Trophoblast cell (in vitro differentiated cells and primary cell): ENCODE data around the gene EMILIN1.

Experiments
- DNase-seq, 2 donors: peaks; one replicate each; pipeline ENCODE4 v3.0.0-alpha.2; 2016
- H2AFZ ChIP-seq: 2 replicates; pipeline ENCODE4 v1.6.1; 2013; ENCODE audit warnings: low read length, moderate library complexity, mild to moderate bottlenecking; ENCODE audit not compliant: insufficient read depth, poor library complexity
- H2AK5ac ChIP-seq: 2 replicates; pipeline ENCODE4 v1.6.1; 2013; ENCODE audit warnings: mild to moderate bottlenecking, low read length
- H2BK120ac ChIP-seq: 2 replicates; pipeline ENCODE4 v1.6.1; 2013; ENCODE audit warnings: low read length, mild to moderate bottlenecking, moderate library complexity; ENCODE audit not compliant: insufficient read depth, poor library complexity
- H2BK12ac ChIP-seq: 2 replicates; pipeline ENCODE4 v1.6.1; 2013; ENCODE audit warnings: mild to moderate bottlenecking, low read length, moderate library complexity
- H2BK5ac ChIP-seq: 2 replicates; pipeline ENCODE4 v1.6.1; 2013; ENCODE audit warnings: low read length, low read depth, moderate library complexity, mild to moderate bottlenecking; ENCODE audit not compliant: poor library complexity
- H3K14ac ChIP-seq: 2 replicates; pipeline ENCODE4 v1.6.1; 2013; ENCODE audit warnings: mild to moderate bottlenecking, low read length
- H3K18ac ChIP-seq: 2 replicates; pipeline ENCODE4 v1.6.1; 2013; ENCODE audit warnings: mild to moderate bottlenecking, low read length
- H3K23ac ChIP-seq: 2 replicates; pipeline ENCODE4 v1.6.1; 2013; ENCODE audit warnings: low read length
- H3K27ac ChIP-seq: 2 replicates; pipeline ENCODE4 v1.5.1; 2013; ENCODE audit warnings: low read depth, mild to moderate bottlenecking, inconsistent platforms, low read length, moderate library complexity
- H3K27me3 ChIP-seq: 2 replicates; pipeline ENCODE4 v1.6.1; 2013; ENCODE audit warnings: inconsistent platforms, mild to moderate bottlenecking, low read length, moderate library complexity; ENCODE audit not compliant: insufficient read depth
- H3K36me3 ChIP-seq, 2 experiments: 1 replicate in 1 of 2; 2 replicates in 1 of 2; pipeline ENCODE4 v1.6.1; 2013; ENCODE audit warnings: low read length in 2 of 2, mild to moderate bottlenecking in 2 of 2, moderate library complexity in 1 of 2; ENCODE audit not compliant: insufficient read depth in 2 of 2, control insufficient read depth in 1 of 2
- H3K4ac ChIP-seq: 2 replicates; pipeline ENCODE4 v1.6.1; 2013; ENCODE audit warnings: low read depth, mild to moderate bottlenecking, low read length, moderate library complexity
- H3K4me1 ChIP-seq, 2 experiments: 1 replicate in 1 of 2; 2 replicates in 1 of 2; pipeline ENCODE4 v1.6.1; 2013; ENCODE audit warnings: low read length in 2 of 2, mild to moderate bottlenecking in 2 of 2, moderate library complexity in 1 of 2; ENCODE audit not compliant: insufficient read depth in 2 of 2, control insufficient read depth in 1 of 2
- H3K4me2 ChIP-seq: 2 replicates; pipeline ENCODE4 v1.6.1; 2013; ENCODE audit warnings: inconsistent platforms, mild to moderate bottlenecking, low read length, moderate library complexity
- H3K4me3 ChIP-seq: 2 replicates; pipeline ENCODE4 v1.5.1; 2013; ENCODE audit warnings: mild to moderate bottlenecking, low read depth, low read length, inconsistent platforms
- H3K79me1 ChIP-seq: one replicate; pipeline ENCODE4 v1.6.1; 2013; ENCODE audit warnings: low read length
- H3K79me2 ChIP-seq: 2 replicates; pipeline ENCODE4 v1.6.1; 2013; ENCODE audit warnings: low read length, mild to moderate bottlenecking; ENCODE audit not compliant: control insufficient read depth, insufficient read depth, poor library complexity
- H3K9ac ChIP-seq: 2 replicates; pipeline ENCODE4 v1.6.1; 2013; ENCODE audit warnings: mild to moderate bottlenecking, low read length
- H3K9me3 ChIP-seq: 2 replicates; pipeline ENCODE4 v1.6.1; 2013; ENCODE audit warnings: low read depth, mild to moderate bottlenecking, control low read depth, inconsistent platforms, low read length; ENCODE audit not compliant: insufficient read depth
- H4K12ac ChIP-seq: 2 replicates; pipeline ENCODE4 v1.6.1; 2013; ENCODE audit warnings: low read depth, mild to moderate bottlenecking, low read length, moderate library complexity
- H4K8ac ChIP-seq: 2 replicates; pipeline ENCODE4 v1.6.1; 2013; ENCODE audit warnings: low read depth, mild to moderate bottlenecking, low read length, moderate library complexity
- H4K91ac ChIP-seq: one replicate; pipeline ENCODE4 v1.6.1; 2013; ENCODE audit warnings: low read depth, mild to moderate bottlenecking, low read length, moderate library complexity
- WGBS: extraction: QIAGEN DNeasy Blood & Tissue Kit; methylation state at CpG from one replicate; pipeline ENCODE4 v1.1.7; 2013; ENCODE audit warnings: missing lambda C conversion rate; ENCODE audit not compliant: insufficient read length, insufficient coverage; ENCODE audit errors: extremely low coverage; 5-methylcytosine and 5-hydroxymethylcytosine counted together

EMILIN1 gene

GRCh38 chr2:27040282-27040681, 38.1 kb upstream of the EMILIN1 start:
- Histone ChIP-seq H4K12ac (no peak overlapping the region), H3K4me2 (no peak overlapping the region), H3K9me3 (no peaks in the 10 kb centered on the region), H3K9ac (no peak overlapping the region), H3K4me3 (no peak overlapping the region), H2AFZ (no peak overlapping the region), H3K4ac (no peak overlapping the region), H2AK5ac (no peak overlapping the region), H2BK120ac (no peak overlapping the region), H3K27ac (no peak overlapping the region), H3K18ac (no peak overlapping the region), H3K4me1 (no peaks in the 10 kb centered on the region), H3K79me2 (no peaks in the 10 kb centered on the region), H2BK5ac (no peak overlapping the region), H3K27me3 (no peaks in the 10 kb centered on the region), H4K8ac (no peak overlapping the region), H3K23ac (no peak overlapping the region), H3K14ac (no peak overlapping the region), H2BK12ac (no peak overlapping the region), H3K36me3 (peaks cover 68 to 77% of the 10 kb centered on the region in 2 experiments), H3K79me1 (no peaks in the 10 kb centered on the region), H4K91ac (no peak overlapping the region)
- WGBS: no CpG with 5 or more reads among the region's 8 CpGs
- DNase-seq: no peak

- Histone ChIP-seq H4K8ac (no peak overlapping the region), H2BK12ac (no peak overlapping the region), H3K79me2 (no peaks in the 10 kb centered on the region), H3K4me2 (no peak overlapping the region), H3K27ac (no peak overlapping the region), H3K79me1 (no peaks in the 10 kb centered on the region), H2AK5ac (no peak overlapping the region), H3K4me3 (no peak overlapping the region), H3K14ac (no peak overlapping the region), H2BK5ac (no peak overlapping the region), H2BK120ac (no peak overlapping the region), H3K36me3 (peaks cover 54 to 62% of the 10 kb centered on the region in 2 experiments), H3K4ac (no peak overlapping the region), H3K18ac (no peak overlapping the region), H3K9me3 (no peaks in the 10 kb centered on the region), H3K4me1 (no peaks in the 10 kb centered on the region), H3K23ac (no peak overlapping the region), H3K9ac (no peak overlapping the region), H4K12ac (no peak overlapping the region), H3K27me3 (no peaks in the 10 kb centered on the region), H2AFZ (no peak overlapping the region), H4K91ac (no peak overlapping the region)
- DNase-seq: no peak
- no CpG with 5 or more reads among the region's 5 CpGs for WGBS
Observed at GRCh38 chr2:27041752-27042151, 36.7 kb upstream of the EMILIN1 start.

GRCh38 chr2:27042159-27042661, 36.2 kb upstream of the EMILIN1 start:
- Histone ChIP-seq H3K27ac (no peak overlapping the region), H3K79me1 (no peaks in the 10 kb centered on the region), H4K8ac (no peak overlapping the region), H3K4ac (no peak overlapping the region), H3K79me2 (no peaks in the 10 kb centered on the region), H2BK5ac (no peak overlapping the region), H2BK120ac (no peak overlapping the region), H2AK5ac (no peak overlapping the region), H4K12ac (no peak overlapping the region), H4K91ac (no peak overlapping the region), H3K14ac (no peak overlapping the region), H3K36me3 (peaks cover 51 to 58% of the 10 kb centered on the region in 2 experiments), H3K4me1 (no peaks in the 10 kb centered on the region), H3K18ac (no peak overlapping the region), H3K9me3 (no peaks in the 10 kb centered on the region), H2AFZ (no peak overlapping the region), H3K4me3 (no peak overlapping the region), H3K27me3 (no peaks in the 10 kb centered on the region), H3K23ac (no peak overlapping the region), H3K9ac (no peak overlapping the region), H3K4me2 (no peak overlapping the region), H2BK12ac (no peak overlapping the region)
- WGBS: no CpG with 5 or more reads among the region's 10 CpGs
- DNase-seq: no peak

- H3K9me3 ChIP-seq: no peaks in the 10 kb centered on the region
- no peak for DNase-seq
- H4K91ac ChIP-seq: no peak overlapping the region
Observed at GRCh38 chr2:27042985-27043634, 35.3 kb upstream of the EMILIN1 start.

More at GRCh38 chr2:27042985-27043634, 35.3 kb upstream of the EMILIN1 start:
- no peak overlapping the region for H2AK5ac ChIP-seq
- no peaks in the 10 kb centered on the region for H3K79me2 ChIP-seq
- H3K27ac ChIP-seq: no peak overlapping the region
- no peak overlapping the region for H4K8ac ChIP-seq
- H3K4me3 ChIP-seq: no peak overlapping the region
- H2BK12ac ChIP-seq: no peak overlapping the region
- no peaks in the 10 kb centered on the region for H3K79me1 ChIP-seq
- no peak overlapping the region for H2BK120ac ChIP-seq
- no peak overlapping the region for H4K12ac ChIP-seq
- H3K27me3 ChIP-seq: no peaks in the 10 kb centered on the region
- no peak overlapping the region for H3K14ac ChIP-seq
- no peak overlapping the region for H3K4ac ChIP-seq
- no peak overlapping the region for H3K18ac ChIP-seq
- H3K9ac ChIP-seq: no peak overlapping the region
- WGBS: no CpG with 5 or more reads among the region's 7 CpGs
- H2AFZ ChIP-seq: no peak overlapping the region
- H2BK5ac ChIP-seq: no peak overlapping the region
- no peak overlapping the region for H3K23ac ChIP-seq
- no peaks in the 10 kb centered on the region for H3K4me1 ChIP-seq
- H3K4me2 ChIP-seq: no peak overlapping the region
- peaks cover 42 to 49% of the 10 kb centered on the region in 2 experiments for H3K36me3 ChIP-seq
